ENCODE data around the gene RSBN1L. TPM values are rescaled to one million over a fixed set of nuclear protein-coding genes. Genes with fewer than 3 reads are reported as not detected.

RSBN1L gene
- total RNA-seq, 2 donors from 2014 or later: 14.9 to 19.2 TPM

GRCh38 chr7:77813180-77813579 is 116.9 kb downstream of the RSBN1L start:
- DNase-seq (no peak), ATAC-seq (replicated peaks in 1 of 2) (no peak)
- H3K4me3 Mint-ChIP-seq: peak overlapping the region in 1 of 2 donors; percentile 7
- H3K9me3 Mint-ChIP-seq: peaks cover 6 to 11% of the 10 kb centered on the region in 2 donors
- peak overlapping the region; percentile 9 for H3K27ac Mint-ChIP-seq
- H3K27me3 Mint-ChIP-seq (ENCODE audit: low read depth): no peaks in the 10 kb centered on the region
- H3K4me1 Mint-ChIP-seq (ENCODE audit: low read depth): peaks cover 27% of the 10 kb centered on the region
- H3K36me3 Mint-ChIP-seq (ENCODE audit: insufficient read depth in 2 of 2): peaks cover 16 to 23% of the 10 kb centered on the region in 2 donors

- ATAC-seq (replicated peaks in 1 of 2) (no peak), DNase-seq (no peak)
- Mint-ChIP-seq H3K9me3 (peaks cover 26 to 35% of the 10 kb centered on the region in 2 donors), H3K36me3 (ENCODE audit: insufficient read depth in 2 of 2) (peaks cover 46 to 59% of the 10 kb centered on the region in 2 donors), H3K4me1 (ENCODE audit: low read depth) (peaks cover 17% of the 10 kb centered on the region), H3K27ac (no peak overlapping the region), H3K27me3 (ENCODE audit: low read depth) (no peaks in the 10 kb centered on the region), H3K4me3 (no peak overlapping the region)
Observed at GRCh38 chr7:77819021-77819420, 122.8 kb downstream of the RSBN1L start.

DNA sequence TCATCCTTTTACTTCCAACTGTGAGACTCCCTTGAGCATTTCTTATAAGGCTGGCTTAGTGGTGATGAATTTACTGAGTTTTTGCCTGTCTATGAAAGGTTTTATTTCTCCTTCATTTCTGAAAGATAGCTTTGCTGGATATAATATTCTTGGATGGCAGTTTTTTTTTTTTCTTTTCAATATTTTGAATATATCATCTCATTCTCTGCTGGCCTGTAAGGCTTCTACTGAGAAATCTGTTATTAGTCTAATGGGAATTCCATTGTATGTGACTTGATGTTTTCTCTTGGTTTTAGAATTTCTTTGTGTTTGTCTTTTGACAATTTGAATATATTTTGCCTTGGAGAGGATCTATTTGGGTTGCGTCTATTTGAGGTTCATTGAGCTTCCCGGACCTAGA is 124.7 kb downstream of the RSBN1L start:
- no peak for DNase-seq
- Mint-ChIP-seq H3K27me3 (ENCODE audit: low read depth) (no peaks in the 10 kb centered on the region), H3K9me3 (peaks cover 28 to 39% of the 10 kb centered on the region in 2 donors), H3K36me3 (ENCODE audit: insufficient read depth in 2 of 2) (peaks cover 51 to 66% of the 10 kb centered on the region in 2 donors), H3K4me1 (ENCODE audit: low read depth) (peaks cover 19% of the 10 kb centered on the region), H3K27ac (no peak overlapping the region), H3K4me3 (no peak overlapping the region)
- no peak for ATAC-seq (replicated peaks in 1 of 2)

- Mint-ChIP-seq H3K27ac (no peak overlapping the region), H3K4me3 (no peak overlapping the region), H3K9me3 (peaks cover 22 to 36% of the 10 kb centered on the region in 2 donors), H3K4me1 (ENCODE audit: low read depth) (peaks cover 19% of the 10 kb centered on the region), H3K27me3 (ENCODE audit: low read depth) (no peaks in the 10 kb centered on the region), H3K36me3 (ENCODE audit: insufficient read depth in 2 of 2) (peaks cover 44 to 57% of the 10 kb centered on the region in 2 donors)
- no peak for DNase-seq
- ATAC-seq (replicated peaks in 1 of 2): no peak
Observed at GRCh38 chr7:77822269-77822668, 126.0 kb downstream of the RSBN1L start.

GRCh38 chr7:77823787-77824186 is 127.5 kb downstream of the RSBN1L start:
- DNase-seq (no peak), ATAC-seq (replicated peaks in 1 of 2) (no peak)
- Mint-ChIP-seq H3K27me3 (ENCODE audit: low read depth) (no peaks in the 10 kb centered on the region), H3K36me3 (ENCODE audit: insufficient read depth in 2 of 2) (peaks cover 34 to 44% of the 10 kb centered on the region in 2 donors), H3K27ac (peak overlapping the region; percentile 34), H3K9me3 (peaks cover 18 to 29% of the 10 kb centered on the region in 2 donors), H3K4me1 (ENCODE audit: low read depth) (peaks cover 25% of the 10 kb centered on the region), H3K4me3 (no peak overlapping the region)

DNA sequence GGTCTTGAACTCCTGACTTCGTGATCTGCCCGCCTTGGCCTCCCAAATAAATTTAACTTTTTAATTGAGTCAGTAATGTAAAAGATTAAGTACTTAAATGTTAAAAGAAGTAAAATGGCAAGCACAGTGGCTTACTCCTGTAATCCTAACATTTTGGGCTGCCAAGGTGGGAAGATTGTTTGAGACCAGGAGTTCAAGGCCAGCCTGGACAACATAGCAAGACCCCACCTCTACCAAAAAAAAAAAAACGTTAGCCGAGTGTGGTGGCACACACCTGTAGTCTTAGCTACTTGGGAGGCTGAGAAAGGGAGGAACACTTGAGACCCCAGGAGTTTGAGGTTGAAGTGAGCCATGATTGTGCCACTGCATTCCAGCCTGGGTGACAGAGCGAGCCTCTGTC is 128.4 kb downstream of the RSBN1L start:
- H3K4me3 Mint-ChIP-seq: no peak overlapping the region
- H3K4me1 Mint-ChIP-seq (ENCODE audit: low read depth): peaks cover 25% of the 10 kb centered on the region
- no peak overlapping the region for H3K27ac Mint-ChIP-seq
- H3K9me3 Mint-ChIP-seq: peaks cover 18 to 24% of the 10 kb centered on the region in 2 donors
- ATAC-seq (replicated peaks in 1 of 2) (no peak), DNase-seq (no peak)
- H3K27me3 Mint-ChIP-seq (ENCODE audit: low read depth): no peaks in the 10 kb centered on the region
- peaks cover 26 to 36% of the 10 kb centered on the region in 2 donors for H3K36me3 Mint-ChIP-seq (ENCODE audit: insufficient read depth in 2 of 2)

DNA sequence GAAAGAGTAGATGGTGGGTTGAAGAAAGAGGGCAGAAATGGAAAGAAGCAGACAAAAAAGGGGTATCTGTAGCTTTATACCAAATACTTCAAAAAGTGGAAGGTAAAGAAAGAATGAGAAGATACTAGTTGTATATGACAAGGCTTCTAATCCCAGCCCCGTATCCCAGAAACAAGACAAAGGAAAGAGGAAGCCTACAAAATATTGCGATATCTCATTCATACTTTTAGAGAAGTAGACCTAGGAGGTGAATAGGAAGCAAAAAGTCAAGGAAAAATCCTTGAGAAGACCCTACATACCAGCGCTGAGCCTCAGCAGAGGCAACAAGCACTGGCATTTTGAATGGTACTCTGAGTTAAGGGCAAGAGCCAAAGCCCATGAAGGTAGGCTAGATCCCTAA is 128.9 kb downstream of the RSBN1L start:
- DNase-seq (no peak), ATAC-seq (replicated peaks in 1 of 2) (no peak)
- peaks cover 16 to 22% of the 10 kb centered on the region in 2 donors for H3K9me3 Mint-ChIP-seq
- H3K4me3 Mint-ChIP-seq: no peak overlapping the region
- H3K36me3 Mint-ChIP-seq (ENCODE audit: insufficient read depth in 2 of 2): peaks cover 24 to 33% of the 10 kb centered on the region in 2 donors
- peaks cover 25% of the 10 kb centered on the region for H3K4me1 Mint-ChIP-seq (ENCODE audit: low read depth)
- no peak overlapping the region for H3K27ac Mint-ChIP-seq
- H3K27me3 Mint-ChIP-seq (ENCODE audit: low read depth): no peaks in the 10 kb centered on the region

GRCh38 chr7:77826300-77826699 is 130.0 kb downstream of the RSBN1L start:
- Mint-ChIP-seq H3K4me1 (ENCODE audit: low read depth) (peaks cover 35% of the 10 kb centered on the region), H3K9me3 (peaks cover 10 to 14% of the 10 kb centered on the region in 2 donors), H3K27me3 (ENCODE audit: low read depth) (no peaks in the 10 kb centered on the region), H3K27ac (no peak overlapping the region), H3K36me3 (ENCODE audit: insufficient read depth in 2 of 2) (peaks cover 14 to 21% of the 10 kb centered on the region in 2 donors), H3K4me3 (no peak overlapping the region)
- no peak for DNase-seq
- no peak for ATAC-seq (replicated peaks in 1 of 2)

DNA sequence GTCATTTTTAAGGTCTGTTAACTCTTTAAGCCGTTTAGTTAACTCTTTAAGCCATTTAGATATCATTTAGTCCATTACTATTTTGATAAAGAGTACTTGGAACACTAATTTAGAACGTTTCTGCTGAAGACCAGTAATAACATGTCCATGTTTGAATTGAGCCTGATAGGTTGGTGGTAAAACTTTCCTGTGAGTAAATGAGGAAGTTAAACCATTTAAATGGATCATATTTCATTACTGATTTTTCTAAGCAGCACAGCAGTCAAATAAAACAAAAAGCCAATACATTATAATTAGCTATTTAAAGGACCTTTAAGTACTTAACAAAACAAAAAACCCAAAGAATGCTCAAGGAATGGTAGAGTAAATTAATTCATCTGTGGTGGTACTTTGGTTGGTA is 131.7 kb downstream of the RSBN1L start:
- Mint-ChIP-seq H3K4me3 (no peak overlapping the region), H3K4me1 (ENCODE audit: low read depth) (peaks cover 32% of the 10 kb centered on the region), H3K36me3 (ENCODE audit: insufficient read depth in 2 of 2) (peaks cover 7 to 13% of the 10 kb centered on the region in 2 donors), H3K9me3 (peaks cover 5 to 8% of the 10 kb centered on the region in 2 donors), H3K27ac (no peak overlapping the region), H3K27me3 (ENCODE audit: low read depth) (no peaks in the 10 kb centered on the region)
- DNase-seq (no peak), ATAC-seq (replicated peaks in 1 of 2) (no peak)

DNA sequence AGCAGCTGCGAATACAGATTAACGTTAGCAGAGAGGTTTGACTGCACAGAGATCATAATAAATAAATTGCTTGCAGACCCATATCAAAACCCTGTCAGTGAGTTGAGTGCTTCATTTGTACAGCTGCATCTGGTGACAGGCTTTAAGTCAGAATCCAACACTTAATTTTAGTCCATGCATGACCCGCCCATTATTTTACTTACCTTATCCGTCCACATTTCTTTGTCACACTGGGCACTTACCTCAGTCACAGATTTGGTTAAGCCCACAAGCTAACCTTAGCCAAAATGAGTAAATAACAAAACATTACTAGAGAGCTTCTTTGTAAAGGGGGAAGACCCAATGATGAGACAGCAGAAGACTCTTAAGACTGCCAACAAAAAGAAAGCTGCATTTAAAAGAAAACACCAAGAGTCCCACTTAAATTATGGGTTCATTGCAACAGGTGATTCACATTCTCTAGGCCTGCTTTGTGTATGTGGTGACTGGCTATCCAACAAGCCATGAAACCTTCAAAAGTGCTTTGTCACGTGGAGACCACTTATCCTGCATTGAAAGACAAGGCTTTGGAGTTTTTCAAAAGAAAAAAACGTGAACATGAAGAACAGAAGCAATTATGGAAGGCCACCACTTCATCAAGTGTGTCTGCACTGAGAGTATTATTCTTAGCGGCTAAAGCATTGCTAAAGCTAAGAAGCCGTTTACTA is 134.5 kb downstream of the RSBN1L start:
- Mint-ChIP-seq H3K27me3 (ENCODE audit: low read depth) (no peaks in the 10 kb centered on the region), H3K36me3 (ENCODE audit: insufficient read depth in 2 of 2) (no peaks in the 10 kb centered on the region), H3K4me1 (ENCODE audit: low read depth) (peaks cover 41% of the 10 kb centered on the region), H3K9me3 (peaks cover 0 to under 1% of the 10 kb centered on the region in 2 donors), H3K4me3 (peak overlapping the region in 1 of 2 donors; percentile 78), H3K27ac (peak overlapping the region; percentile 87)
- peak; percentile 34 to 48 for ATAC-seq (replicated peaks in 1 of 2)
- DNase-seq: peak in 1 of 2 donors; percentile 11

DNA sequence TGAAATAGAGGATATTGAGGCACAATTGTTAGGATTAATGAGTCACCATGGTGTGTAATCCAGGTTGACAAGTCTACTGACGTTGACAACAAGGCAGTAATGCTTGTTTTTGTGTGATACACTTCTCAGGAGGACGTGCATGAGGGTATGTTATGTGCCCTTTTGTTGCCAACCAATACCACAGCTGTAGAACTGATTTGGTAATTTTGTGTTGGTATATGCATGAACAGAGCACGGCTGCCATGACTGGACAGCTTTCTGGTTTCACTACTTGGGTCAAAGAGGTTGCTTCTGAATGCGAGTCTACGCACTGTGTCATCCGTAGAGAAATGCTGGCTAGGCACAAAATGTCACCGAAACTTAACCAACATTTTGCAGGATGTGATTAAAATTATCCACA is 135.2 kb downstream of the RSBN1L start:
- peaks cover 41% of the 10 kb centered on the region for H3K4me1 Mint-ChIP-seq (ENCODE audit: low read depth)
- H3K36me3 Mint-ChIP-seq (ENCODE audit: insufficient read depth in 2 of 2): no peaks in the 10 kb centered on the region
- no peaks in the 10 kb centered on the region for H3K27me3 Mint-ChIP-seq (ENCODE audit: low read depth)
- ATAC-seq (replicated peaks in 1 of 2): peak; percentile 70 to 84
- H3K9me3 Mint-ChIP-seq: no peaks in the 10 kb centered on the region
- peak overlapping the region; percentile 20 to 78 for H3K4me3 Mint-ChIP-seq
- peak; percentile 18 to 52 for DNase-seq
- peak overlapping the region; percentile 87 for H3K27ac Mint-ChIP-seq

DNA sequence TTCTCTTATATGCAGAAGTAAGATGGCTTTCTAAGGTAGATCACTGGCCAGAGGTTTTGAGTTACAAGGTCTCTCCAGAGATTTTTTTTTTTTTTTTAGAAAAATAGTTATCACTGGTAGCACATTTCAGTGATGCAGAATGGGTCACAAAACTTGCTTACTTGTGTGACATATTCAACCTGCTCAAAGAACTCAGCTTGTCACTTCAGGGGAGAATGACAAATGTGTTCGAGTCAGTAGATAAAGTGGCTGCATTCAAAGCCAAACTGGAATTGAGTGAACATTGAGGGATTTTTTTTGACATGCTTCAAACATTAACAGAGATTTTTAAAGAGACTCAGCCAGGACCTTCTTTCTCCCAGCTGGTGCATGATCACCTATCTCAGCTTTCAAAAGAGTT is 135.7 kb downstream of the RSBN1L start:
- DNase-seq (no peak), ATAC-seq (replicated peaks in 1 of 2) (peak in 1 of 2 donors; percentile 6)
- Mint-ChIP-seq H3K4me1 (ENCODE audit: low read depth) (peaks cover 41% of the 10 kb centered on the region), H3K36me3 (ENCODE audit: insufficient read depth in 2 of 2) (no peaks in the 10 kb centered on the region), H3K27me3 (ENCODE audit: low read depth) (no peaks in the 10 kb centered on the region), H3K4me3 (peak overlapping the region; percentile 20 to 78), H3K9me3 (no peaks in the 10 kb centered on the region), H3K27ac (peak overlapping the region; percentile 87)

All from activated T-cell treated with anti-CD3 and anti-CD28 coated beads, Interleukin-2, amount 50 U/mL, for 72 hours (primary cell).